Astrocyte (in vitro differentiated cells and primary cell): ENCODE measurements around the gene NCAPH2. TPM values are rescaled to one million over a fixed set of nuclear protein-coding genes. Genes with fewer than 3 reads are reported as not detected.

Experiments used
- DNase-seq: peaks from one replicate; pipeline ENCODE4 v3.0.0-alpha.2; 2010; ENCODE audit warnings: low read depth
- FAIRE-seq: peaks from 2 replicates; lab custom pipeline; 2011; peaks lifted over from hg19 to GRCh38; lab: Jason Lieb, UNC
- H2AFZ ChIP-seq: 2 replicates; pipeline ENCODE4 v1.6.0; 2012; ENCODE audit warnings: low read depth, low read length, inconsistent platforms
- H3K27ac ChIP-seq: 2 replicates; pipeline ENCODE4 v1.5.1; 2011; ENCODE audit warnings: low read depth, low read length, inconsistent platforms
- H3K27me3 ChIP-seq: 2 replicates; pipeline ENCODE4 v1.6.0; 2011; ENCODE audit warnings: low read length, inconsistent platforms; ENCODE audit not compliant: insufficient read depth
- H3K36me3 ChIP-seq: 2 replicates; pipeline ENCODE4 v1.5.1; 2011; ENCODE audit warnings: low read length, inconsistent platforms; ENCODE audit not compliant: insufficient read depth
- H3K4me1 ChIP-seq: 2 replicates; pipeline ENCODE4 v1.5.1; 2011; ENCODE audit warnings: low read length, inconsistent platforms; ENCODE audit not compliant: insufficient read depth
- H3K4me2 ChIP-seq: 2 replicates; pipeline ENCODE4 v1.6.0; 2012; ENCODE audit warnings: low read length, inconsistent platforms
- H3K4me3 ChIP-seq: 2 replicates; pipeline ENCODE4 v1.5.1; 2011; ENCODE audit warnings: low read depth, mild to moderate bottlenecking, low read length, inconsistent platforms; ENCODE audit not compliant: insufficient read depth
- H3K79me2 ChIP-seq: 2 replicates; pipeline ENCODE4 v1.6.0; 2012; ENCODE audit warnings: mild to moderate bottlenecking, low read length, inconsistent platforms; ENCODE audit not compliant: insufficient read depth
- H3K9ac ChIP-seq: 2 replicates; pipeline ENCODE4 v1.6.0; 2012; ENCODE audit warnings: mild to moderate bottlenecking, low read length, inconsistent platforms
- H3K9me3 ChIP-seq: 2 replicates; pipeline ENCODE4 v1.5.1; 2012; ENCODE audit warnings: low read depth, mild to moderate bottlenecking, low read length, inconsistent platforms; ENCODE audit not compliant: insufficient read depth
- H4K20me1 ChIP-seq: 2 replicates; pipeline ENCODE4 v1.6.0; 2012; ENCODE audit warnings: low read length, inconsistent platforms; ENCODE audit not compliant: insufficient read depth
- H3K27ac Mint-ChIP-seq: one replicate; pipeline ENCODE4 v1.8.0; 2021; ENCODE audit warnings: mild to moderate bottlenecking, mixed read lengths; ENCODE audit not compliant: unreplicated experiment
- H3K27me3 Mint-ChIP-seq: one replicate; pipeline ENCODE4 v1.8.0; 2021; ENCODE audit warnings: low read depth, mixed read lengths; ENCODE audit not compliant: unreplicated experiment
- H3K36me3 Mint-ChIP-seq: one replicate; pipeline ENCODE4 v1.8.0; 2021; ENCODE audit warnings: low read depth, mixed read lengths; ENCODE audit not compliant: unreplicated experiment
- H3K4me1 Mint-ChIP-seq: one replicate; pipeline ENCODE4 v1.8.0; 2021; ENCODE audit warnings: low read depth, mixed read lengths; ENCODE audit not compliant: unreplicated experiment
- H3K4me3 Mint-ChIP-seq: one replicate; pipeline ENCODE4 v1.8.0; 2021; ENCODE audit warnings: mild to moderate bottlenecking, moderate library complexity, mixed read lengths; ENCODE audit not compliant: unreplicated experiment
- H3K9me3 Mint-ChIP-seq: one replicate; pipeline ENCODE4 v1.8.0; 2021; ENCODE audit warnings: mild to moderate bottlenecking, mixed read lengths; ENCODE audit not compliant: unreplicated experiment
- EZH2 ChIP-seq: IDR thresholded peaks from 2 replicates; pipeline ENCODE4 v1.6.1; 2012; ENCODE audit warnings: mild to moderate bottlenecking, low read length, inconsistent platforms; ENCODE audit not compliant: insufficient read depth
- total RNA-seq: library from RNA; stranded (reverse); gene quantifications from 2 replicates; pipeline ENCODE4 v1.2.1, GENCODE V29; 2021
- TF ChIP-seq, protein P1 (sequence below): IDR thresholded peaks from 2 replicates; pipeline ENCODE4 v1.5.1; 2011; ENCODE audit warnings: low read depth, mild to moderate bottlenecking, inconsistent platforms, low read length, moderate library complexity; ENCODE audit not compliant: insufficient read depth

The NCAPH2 gene
- total RNA-seq, 1 donor from 2014 or later, result 25.6 TPM

DNA sequence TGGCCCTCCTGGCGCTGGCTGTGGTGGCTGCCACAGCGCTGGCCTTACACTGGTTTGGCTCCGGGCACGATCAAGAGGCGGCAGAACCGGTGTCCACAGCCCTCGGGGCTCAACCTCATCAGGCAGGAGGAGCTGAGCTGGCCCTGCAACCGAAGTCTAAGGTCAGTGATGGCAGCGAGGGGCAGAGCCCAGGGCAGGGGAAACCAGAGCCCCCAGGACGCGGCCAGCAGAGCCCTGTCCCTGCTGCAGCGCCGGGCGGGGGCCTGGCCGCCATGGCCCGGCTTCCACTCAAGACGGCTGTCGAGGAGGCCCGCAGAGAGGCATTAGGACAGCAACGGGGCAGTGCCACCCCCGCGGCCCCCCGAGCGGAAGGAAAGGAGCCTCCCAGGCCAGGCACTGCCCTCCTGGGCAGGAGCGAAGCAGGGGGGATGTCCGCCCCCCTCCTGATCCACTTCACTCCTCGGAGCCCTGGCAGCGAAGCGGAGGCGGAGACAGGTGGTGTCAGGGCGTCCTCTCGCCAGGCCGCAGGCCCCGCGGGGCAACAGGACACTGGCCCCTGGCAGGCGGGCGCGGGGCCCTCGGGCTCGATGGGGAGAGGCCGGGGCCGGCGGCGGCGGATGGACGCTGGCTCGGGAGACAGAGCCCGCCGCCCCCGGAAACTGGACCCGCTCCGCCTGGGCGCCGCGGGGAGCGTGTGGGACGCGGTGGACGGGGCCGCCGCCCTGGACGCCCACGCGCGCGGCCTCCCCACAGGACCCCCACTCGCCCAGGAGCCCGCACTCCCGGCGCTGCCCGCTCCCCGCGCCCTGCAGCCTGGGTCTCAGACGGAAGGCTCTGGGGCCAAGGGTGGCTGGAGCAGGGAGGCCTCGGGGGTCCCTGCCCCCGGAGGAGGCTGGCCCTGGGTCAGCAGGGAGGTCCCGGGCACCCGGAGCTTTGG, 38.6 kb downstream of the NCAPH2 start:
- Mint-ChIP-seq H3K4me3 (no peak overlapping the region), H3K27me3 (peaks cover 29% of the 10 kb centered on the region), H3K4me1 (peaks cover 5% of the 10 kb centered on the region), H3K9me3 (no peaks in the 10 kb centered on the region), H3K36me3 (no peaks in the 10 kb centered on the region), H3K27ac (peak overlapping the region; percentile 53)
- Histone ChIP-seq H3K27ac (no peak overlapping the region), H2AFZ (no peak overlapping the region), H3K4me2 (no peak overlapping the region), H3K79me2 (no peaks in the 10 kb centered on the region), H4K20me1 (no peaks in the 10 kb centered on the region), H3K9ac (no peak overlapping the region), H3K36me3 (no peaks in the 10 kb centered on the region), H3K27me3 (peaks cover 24% of the 10 kb centered on the region), H3K4me1 (no peaks in the 10 kb centered on the region), H3K4me3 (no peak overlapping the region), H3K9me3 (no peaks in the 10 kb centered on the region)
- FAIRE-seq, result no peak
- TF ChIP-seq EZH2, result no peak
- DNase-seq, result no peak

DNA sequence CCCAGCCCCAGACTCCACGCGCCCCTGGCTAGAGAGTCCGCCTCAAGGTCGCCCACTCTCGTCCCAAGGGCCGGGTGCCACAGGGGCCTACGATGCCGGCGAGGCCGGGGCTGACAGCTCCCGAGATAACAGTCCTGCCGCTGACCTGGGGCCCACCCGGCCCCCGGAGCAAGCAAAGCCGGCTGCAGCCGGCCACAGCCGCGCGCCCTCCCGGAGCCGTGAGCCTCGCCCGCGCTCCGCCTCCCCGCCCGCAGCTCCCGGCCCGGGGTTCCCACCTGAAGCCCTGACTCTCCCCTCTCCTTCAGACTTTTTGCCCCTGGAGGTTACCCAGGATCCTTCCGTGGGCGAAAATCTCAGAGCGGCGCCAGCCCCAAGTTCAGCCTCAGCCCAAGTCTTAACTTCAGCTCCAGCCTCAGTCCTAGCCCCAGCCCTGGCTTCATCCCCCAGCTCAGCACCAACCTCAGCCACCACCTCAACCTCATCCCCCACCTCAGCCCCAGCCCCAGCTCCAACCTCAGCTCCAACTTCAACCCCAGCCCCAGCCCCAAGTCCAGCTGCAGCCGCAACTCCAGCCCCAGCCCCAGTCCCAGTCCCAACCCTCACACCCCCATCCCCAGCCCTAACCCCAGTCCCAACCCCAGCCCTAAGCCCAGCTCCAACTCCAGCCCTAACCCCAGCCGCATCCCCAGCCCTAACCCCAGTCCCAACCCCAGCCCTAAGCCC, 39.4 kb downstream of the NCAPH2 start:
- H3K9me3 Mint-ChIP-seq, result no peaks in the 10 kb centered on the region
- H4K20me1 ChIP-seq, result no peaks in the 10 kb centered on the region
- H3K9ac ChIP-seq, result no peak overlapping the region
- no peak for FAIRE-seq
- no peak overlapping the region for H3K4me2 ChIP-seq
- no peak overlapping the region for H3K4me3 ChIP-seq
- no peaks in the 10 kb centered on the region for H3K4me1 ChIP-seq
- peaks cover 26% of the 10 kb centered on the region for H3K27me3 ChIP-seq
- no peaks in the 10 kb centered on the region for H3K9me3 ChIP-seq
- no peak overlapping the region for H3K27ac ChIP-seq
- no peak overlapping the region for H3K4me3 Mint-ChIP-seq
- H3K36me3 ChIP-seq, result no peaks in the 10 kb centered on the region
- DNase-seq, result no peak
- no peak overlapping the region for H2AFZ ChIP-seq
- no peaks in the 10 kb centered on the region for H3K36me3 Mint-ChIP-seq
- TF ChIP-seq, protein P1, sequence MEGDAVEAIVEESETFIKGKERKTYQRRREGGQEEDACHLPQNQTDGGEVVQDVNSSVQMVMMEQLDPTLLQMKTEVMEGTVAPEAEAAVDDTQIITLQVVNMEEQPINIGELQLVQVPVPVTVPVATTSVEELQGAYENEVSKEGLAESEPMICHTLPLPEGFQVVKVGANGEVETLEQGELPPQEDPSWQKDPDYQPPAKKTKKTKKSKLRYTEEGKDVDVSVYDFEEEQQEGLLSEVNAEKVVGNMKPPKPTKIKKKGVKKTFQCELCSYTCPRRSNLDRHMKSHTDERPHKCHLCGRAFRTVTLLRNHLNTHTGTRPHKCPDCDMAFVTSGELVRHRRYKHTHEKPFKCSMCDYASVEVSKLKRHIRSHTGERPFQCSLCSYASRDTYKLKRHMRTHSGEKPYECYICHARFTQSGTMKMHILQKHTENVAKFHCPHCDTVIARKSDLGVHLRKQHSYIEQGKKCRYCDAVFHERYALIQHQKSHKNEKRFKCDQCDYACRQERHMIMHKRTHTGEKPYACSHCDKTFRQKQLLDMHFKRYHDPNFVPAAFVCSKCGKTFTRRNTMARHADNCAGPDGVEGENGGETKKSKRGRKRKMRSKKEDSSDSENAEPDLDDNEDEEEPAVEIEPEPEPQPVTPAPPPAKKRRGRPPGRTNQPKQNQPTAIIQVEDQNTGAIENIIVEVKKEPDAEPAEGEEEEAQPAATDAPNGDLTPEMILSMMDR, result no peak
- peak; percentile 65 for TF ChIP-seq EZH2
- peaks cover 33% of the 10 kb centered on the region for H3K27me3 Mint-ChIP-seq
- no peaks in the 10 kb centered on the region for H3K79me2 ChIP-seq
- H3K4me1 Mint-ChIP-seq, result peaks cover 5% of the 10 kb centered on the region
- H3K27ac Mint-ChIP-seq, result no peak overlapping the region

DNA sequence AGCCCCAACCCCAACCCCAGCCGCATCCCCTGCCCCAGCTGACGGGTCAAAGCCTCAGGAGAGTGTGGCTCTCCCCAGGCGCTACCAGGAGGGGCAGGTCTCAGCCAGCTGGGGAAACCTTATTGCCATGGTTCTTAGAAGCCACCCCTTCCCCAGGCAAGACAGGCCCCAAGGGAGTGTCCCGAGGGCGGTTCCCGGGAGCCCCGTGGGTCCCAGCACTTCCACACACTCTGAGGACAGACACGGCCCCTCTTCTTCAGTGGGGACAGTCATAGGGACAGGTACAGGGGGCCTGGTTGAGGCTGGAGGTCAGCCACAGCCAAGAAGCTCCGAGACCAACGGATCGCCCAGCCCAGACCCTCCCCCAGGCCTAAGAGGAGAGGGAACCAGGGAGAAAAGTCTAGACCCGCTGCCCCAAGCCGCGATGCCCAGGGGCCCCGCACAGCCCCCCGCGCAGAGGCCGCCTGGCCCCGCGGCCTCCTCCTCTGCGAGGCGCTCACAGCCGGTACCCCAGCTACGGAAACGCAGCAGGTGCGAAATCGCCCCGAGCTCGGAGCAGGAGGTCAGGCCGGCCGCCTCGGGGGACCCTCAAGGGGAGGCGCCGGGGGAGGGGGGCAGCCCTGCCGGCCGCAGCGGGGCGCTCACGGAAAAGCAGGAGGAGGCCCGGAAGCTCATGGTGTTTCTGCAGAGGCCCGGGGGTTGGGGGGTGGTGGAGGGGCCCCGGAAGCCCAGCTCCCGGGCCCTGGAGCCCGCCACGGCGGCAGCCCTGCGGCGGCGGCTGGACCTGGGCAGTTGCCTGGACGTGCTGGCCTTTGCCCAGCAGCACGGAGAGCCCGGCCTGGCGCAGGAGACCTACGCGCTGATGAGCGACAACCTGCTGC, 40.3 kb downstream of the NCAPH2 start:
- H3K36me3 Mint-ChIP-seq, result no peaks in the 10 kb centered on the region
- DNase-seq (no peak), FAIRE-seq (no peak)
- no peak overlapping the region for H3K27ac Mint-ChIP-seq
- no peak overlapping the region for H3K27ac ChIP-seq
- H2AFZ ChIP-seq, result no peak overlapping the region
- no peak overlapping the region for H3K4me3 ChIP-seq
- H3K79me2 ChIP-seq, result no peaks in the 10 kb centered on the region
- H3K27me3 ChIP-seq, result peaks cover 26% of the 10 kb centered on the region
- H3K4me1 Mint-ChIP-seq, result peaks cover 5% of the 10 kb centered on the region
- no peaks in the 10 kb centered on the region for H3K9me3 ChIP-seq
- H4K20me1 ChIP-seq, result no peaks in the 10 kb centered on the region
- no peak overlapping the region for H3K4me3 Mint-ChIP-seq
- H3K9me3 Mint-ChIP-seq, result no peaks in the 10 kb centered on the region
- no peaks in the 10 kb centered on the region for H3K4me1 ChIP-seq
- no peak overlapping the region for H3K9ac ChIP-seq
- TF ChIP-seq, protein P1, result no peak
- peak; percentile 77 for TF ChIP-seq EZH2
- peaks cover 30% of the 10 kb centered on the region for H3K27me3 Mint-ChIP-seq
- H3K4me2 ChIP-seq, result no peak overlapping the region
- no peaks in the 10 kb centered on the region for H3K36me3 ChIP-seq
